Measurements from ENCODE around the gene IFNLR1.
A peak's percentile ranks its signal among the peaks of the same experiment; 100 is the strongest.

The IFNLR1 gene

DNA sequence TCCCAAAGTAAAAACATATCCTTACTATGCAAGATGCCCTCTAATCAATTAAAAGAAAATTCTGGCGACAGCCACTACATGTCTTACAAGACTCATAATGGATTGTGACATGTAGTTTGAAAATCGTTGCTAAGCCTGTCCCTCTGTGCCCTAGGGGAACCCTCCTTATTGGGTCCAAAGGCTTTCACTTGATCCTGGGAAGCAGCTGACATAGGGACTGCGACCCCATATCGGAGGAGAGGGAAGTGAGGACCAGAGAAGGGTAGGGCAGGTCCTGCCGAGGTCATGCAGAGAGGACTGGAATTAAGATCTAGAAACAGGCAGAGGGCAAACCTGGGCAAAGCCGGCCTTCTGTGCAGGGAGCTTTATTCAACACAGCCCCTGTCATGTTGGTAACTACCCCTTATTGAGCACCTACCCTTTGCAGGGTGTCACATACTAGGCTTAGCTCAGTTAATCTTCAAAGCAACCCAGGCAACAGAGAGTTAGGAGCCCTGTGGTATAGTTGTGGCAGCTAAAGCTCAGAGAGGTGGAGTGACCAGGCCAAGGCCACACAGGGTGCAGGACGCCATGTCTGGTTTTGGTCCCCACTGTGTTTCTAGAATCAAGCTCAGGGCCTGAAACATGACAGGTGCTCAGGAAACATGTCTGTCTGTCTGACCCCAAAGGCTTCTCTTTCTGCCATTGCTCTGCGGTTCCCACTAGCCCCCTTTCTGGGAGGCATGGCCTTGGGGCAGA, 18.4 kb upstream of the IFNLR1 start:
- DNase-seq: no peak

GRCh38 chr1:24204116-24204515, 17.0 kb upstream of the IFNLR1 start:
- DNase-seq: no peak

GRCh38 chr1:24203404-24203803, 16.3 kb upstream of the IFNLR1 start:
- no peak for DNase-seq

DNA sequence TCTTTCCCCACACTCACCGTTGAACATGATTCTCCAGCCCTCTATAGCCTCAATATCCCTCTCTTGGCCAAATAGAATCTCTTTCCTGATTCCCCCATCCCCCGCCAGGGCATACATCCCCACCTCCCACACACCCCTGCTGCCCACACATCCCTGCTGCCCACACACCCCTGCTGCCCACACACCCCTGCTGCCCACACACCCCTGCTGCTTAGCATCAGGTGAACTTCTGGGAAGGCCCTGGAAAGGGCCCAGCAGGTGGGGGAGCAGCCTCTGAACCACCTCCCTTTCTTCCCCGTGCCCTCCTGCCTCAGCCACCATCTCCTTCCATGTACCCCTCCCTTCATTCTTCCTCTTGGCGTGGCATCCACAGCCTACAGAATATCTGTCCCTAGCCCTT, 15.9 kb upstream of the IFNLR1 start:
- no peak for DNase-seq

DNA sequence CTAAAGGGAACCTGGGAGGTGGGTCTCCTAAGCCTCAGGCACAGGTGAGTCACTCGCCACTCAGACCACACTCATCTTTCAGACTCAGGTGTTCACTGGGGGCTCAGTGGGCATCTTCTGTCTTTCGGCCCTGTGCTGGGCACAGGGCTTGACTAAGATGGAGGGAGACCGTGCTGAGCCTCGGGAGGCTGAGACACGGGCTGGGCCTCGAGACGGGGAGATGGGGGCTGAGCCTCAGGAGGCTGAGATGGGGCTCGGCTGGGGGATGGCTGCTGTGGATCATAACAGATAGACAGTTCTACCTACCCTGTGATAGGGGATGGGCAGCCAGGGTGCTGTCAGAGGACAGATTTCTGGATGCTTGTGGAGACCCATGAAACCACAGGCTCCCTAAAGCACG, 15.5 kb upstream of the IFNLR1 start:
- no peak for DNase-seq

DNA sequence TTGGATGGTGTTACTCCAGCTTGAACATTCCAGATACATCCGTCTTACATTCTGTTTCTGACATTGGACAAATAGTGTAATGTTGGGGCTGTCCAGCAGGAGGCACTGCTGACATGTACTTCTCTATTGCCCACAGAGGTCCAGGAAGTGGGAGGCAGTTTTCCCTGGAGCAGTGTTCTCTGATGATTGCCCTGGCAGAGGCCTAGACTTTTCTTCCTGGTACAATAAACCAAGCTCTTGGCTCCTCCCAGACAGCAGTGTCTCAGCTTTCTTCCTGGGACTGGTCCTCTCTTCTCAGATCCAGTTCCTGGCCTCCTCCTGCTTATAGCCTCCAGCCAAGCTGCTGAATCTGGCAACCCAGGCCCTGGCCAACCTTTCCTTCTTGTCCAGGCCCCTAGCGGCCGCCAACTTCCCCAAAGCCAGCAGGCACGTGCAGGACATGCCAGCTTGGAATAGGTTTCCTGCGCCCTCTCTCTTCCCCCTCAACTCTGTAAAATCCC, 14.9 kb upstream of the IFNLR1 start:
- DNase-seq: peak; percentile 89

DNA sequence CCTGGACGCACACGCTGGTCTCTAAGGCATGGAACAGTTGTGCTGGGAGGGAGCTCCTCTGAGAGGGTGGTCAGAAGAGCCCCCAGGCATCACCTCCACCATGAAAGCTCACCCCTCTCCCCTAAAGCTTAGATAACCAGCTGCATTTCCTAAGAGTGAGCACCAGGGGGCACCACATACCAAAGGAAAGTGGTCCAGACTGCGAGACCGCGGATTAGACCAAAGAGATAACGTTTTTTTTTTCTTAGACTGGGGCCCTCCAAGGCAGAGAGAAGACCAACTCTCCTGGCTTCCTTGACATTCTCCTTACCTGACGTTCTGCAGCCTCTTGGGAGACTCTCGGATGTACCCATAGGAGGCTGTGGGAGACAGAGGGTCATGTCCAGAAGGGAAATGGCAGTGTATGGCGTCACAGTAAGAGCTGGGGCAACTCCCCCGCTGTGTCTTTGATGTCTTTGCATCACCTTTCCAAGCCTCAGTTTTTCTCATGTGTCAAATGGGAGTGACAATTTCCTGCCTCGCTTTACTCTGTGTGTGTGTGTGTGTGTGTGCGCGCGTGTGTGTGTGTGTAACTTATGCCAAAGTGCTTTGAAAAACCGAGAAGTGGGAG, 12.3 kb upstream of the IFNLR1 start:
- peak; percentile 15 for DNase-seq

GRCh38 chr1:24198766-24199165, 11.7 kb upstream of the IFNLR1 start:
- no peak for DNase-seq

GRCh38 chr1:24195874-24196273, 8.8 kb upstream of the IFNLR1 start:
- DNase-seq: no peak

GRCh38 chr1:24195136-24195535, 8.0 kb upstream of the IFNLR1 start:
- DNase-seq: no peak

DNA sequence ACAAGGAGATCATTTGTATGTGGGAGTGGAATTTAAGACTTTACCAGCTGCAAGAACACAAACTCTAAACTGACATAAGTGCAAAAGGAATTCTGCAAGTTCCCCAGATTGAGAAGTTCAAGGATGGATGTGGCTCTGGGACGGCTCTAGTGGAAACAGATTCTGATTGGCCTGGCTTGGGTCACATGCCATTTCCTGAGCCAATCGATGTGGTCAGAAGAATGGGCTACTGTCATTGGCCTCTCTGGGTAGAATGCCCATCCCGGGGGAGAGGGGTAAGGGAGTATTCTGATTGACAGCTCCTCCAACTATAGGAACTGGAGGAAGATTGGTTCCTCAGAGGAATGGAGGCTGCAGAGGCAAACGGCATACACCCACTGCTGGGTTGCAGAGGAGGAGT, 6.0 kb upstream of the IFNLR1 start:
- DNase-seq: no peak

DNA sequence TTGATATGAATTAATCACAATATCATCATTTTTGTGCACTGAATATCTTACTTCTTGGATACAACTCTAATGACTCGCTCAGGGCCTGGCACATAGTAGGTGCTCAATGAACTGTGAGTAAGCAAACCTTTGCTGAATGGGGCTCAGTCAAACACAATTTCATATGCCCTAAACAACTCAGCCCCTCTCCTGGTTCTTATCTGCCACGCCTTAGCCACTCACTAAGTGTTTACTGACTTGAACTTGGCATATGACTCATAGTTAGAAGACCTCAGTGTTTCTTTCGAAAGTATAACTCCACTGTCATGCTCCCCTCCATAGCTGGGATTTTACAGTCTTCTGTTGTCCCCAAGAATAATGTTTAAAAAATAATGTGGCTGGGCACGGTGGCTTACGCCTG, 4.8 kb upstream of the IFNLR1 start:
- DNase-seq: no peak

- no peak for DNase-seq
Observed at GRCh38 chr1:24190983-24191461, 3.9 kb upstream of the IFNLR1 start.

DNA sequence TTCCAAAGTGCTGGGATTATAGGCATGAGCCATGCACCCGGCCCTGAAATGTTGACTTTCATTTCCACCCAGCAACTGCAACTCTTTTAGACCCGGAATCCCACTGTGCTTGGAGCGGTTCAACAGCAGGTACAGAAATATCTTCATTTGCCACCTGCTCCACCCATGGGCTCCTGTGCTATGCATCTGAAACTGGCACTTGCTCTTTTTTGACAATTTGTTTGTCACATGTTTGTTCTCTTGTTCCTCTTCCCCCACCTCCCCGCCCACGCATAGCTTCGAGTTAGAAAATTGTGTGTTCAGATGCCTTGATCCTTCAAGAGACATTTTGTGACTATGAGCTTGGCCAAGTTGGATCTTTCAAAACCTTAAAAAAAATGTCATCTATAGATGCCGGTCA, 2.4 kb upstream of the IFNLR1 start:
- DNase-seq: no peak

GRCh38 chr1:24186711-24186992, 437 bp downstream of the IFNLR1 start:
- no peak for DNase-seq

DNA sequence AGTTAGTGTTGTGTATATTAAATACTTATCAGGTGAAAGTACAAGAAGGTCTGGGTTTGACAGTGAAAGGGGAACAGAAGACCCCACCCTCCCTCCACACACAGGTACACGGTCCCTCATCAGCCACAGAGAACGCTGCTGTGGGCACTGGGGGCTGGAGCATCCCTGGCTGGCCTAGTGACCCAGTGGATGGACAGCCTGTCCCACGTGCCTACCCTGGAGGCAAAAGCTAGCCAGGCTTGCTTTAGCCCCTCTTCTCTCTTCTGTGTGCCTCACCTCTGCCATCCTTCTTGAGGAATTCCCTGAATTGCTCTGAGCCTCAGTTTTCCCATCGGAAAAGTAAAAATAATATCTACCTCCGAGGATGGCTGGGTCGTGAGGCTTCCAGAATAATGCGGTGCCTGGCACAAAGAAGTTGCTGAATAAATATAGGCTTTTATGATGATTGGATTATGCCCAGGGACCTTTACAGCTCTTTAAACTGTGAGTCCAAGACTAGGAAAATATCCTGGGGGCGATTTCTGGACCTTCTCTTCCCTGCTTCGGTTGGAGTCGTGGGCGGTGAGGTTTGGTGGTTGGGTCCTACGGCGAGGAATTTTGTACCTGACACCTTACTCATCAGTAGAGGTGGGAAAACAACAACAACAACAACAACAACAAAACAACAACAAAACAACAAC, 918 bp downstream of the IFNLR1 start:
- no peak for DNase-seq

GRCh38 chr1:24185076-24185475, 2.0 kb downstream of the IFNLR1 start:
- no peak for DNase-seq

DNA sequence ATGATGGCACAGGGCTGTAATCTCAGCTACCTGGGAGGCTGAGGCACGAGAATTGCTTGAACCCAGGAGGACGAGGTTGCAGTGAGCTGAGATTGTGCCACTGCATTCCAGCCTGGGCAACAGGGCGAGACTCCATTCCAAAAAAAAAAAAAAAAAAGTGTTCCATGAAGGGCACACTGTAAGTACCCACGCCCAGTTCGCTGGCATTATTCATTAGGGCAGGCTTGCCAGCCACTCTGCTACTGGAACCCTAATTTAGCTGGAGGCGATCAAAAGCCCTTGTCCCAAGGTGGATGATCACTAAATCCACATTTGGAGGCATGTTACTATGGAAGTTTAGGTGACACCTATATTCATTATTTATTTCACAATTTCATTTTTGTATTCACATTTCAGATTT, 5.0 kb downstream of the IFNLR1 start:
- no peak for DNase-seq

- DNase-seq: no peak
Observed at GRCh38 chr1:24181619-24182018, 5.5 kb downstream of the IFNLR1 start.

GRCh38 chr1:24180676-24181075, 6.4 kb downstream of the IFNLR1 start:
- DNase-seq: no peak

GRCh38 chr1:24179251-24179840, 7.7 kb downstream of the IFNLR1 start:
- no peak for DNase-seq

- no peak for DNase-seq
Observed at GRCh38 chr1:24178407-24178806, 8.7 kb downstream of the IFNLR1 start.

DNA sequence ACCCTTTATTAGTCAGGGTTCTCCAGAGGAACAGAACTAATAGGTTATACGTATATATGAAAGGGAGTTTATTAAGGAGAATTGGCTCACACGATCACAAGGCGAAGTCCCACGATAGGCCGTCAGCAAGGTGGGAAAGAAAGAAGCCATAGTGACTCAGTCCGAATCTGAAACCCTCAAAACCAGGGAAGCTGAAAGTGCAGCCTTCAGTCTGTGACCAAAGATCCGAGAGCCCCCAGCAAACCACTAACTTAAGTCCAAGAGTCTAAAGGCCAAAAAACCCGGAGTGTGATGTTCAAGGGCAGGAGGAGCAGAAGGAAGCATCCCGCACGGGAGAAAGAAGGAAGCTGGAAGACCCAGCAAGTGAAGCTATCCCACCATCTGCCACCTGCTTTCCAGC, 9.9 kb downstream of the IFNLR1 start:
- no peak for DNase-seq

Data from DMS153 (cell line).